ENCODE data around the gene RHBDF1. TPM values are rescaled to one million over a fixed set of nuclear protein-coding genes. Genes with fewer than 3 reads are reported as not detected.
A peak's percentile ranks its signal among the peaks of the same experiment; 100 is the strongest.

RHBDF1 gene
- total and polyA plus RNA-seq, 2 of the 13 experiments (the other 11 are each of a cell fraction or from before 2014, with no cell fraction given): 5.4 to 26.9 TPM

DNA sequence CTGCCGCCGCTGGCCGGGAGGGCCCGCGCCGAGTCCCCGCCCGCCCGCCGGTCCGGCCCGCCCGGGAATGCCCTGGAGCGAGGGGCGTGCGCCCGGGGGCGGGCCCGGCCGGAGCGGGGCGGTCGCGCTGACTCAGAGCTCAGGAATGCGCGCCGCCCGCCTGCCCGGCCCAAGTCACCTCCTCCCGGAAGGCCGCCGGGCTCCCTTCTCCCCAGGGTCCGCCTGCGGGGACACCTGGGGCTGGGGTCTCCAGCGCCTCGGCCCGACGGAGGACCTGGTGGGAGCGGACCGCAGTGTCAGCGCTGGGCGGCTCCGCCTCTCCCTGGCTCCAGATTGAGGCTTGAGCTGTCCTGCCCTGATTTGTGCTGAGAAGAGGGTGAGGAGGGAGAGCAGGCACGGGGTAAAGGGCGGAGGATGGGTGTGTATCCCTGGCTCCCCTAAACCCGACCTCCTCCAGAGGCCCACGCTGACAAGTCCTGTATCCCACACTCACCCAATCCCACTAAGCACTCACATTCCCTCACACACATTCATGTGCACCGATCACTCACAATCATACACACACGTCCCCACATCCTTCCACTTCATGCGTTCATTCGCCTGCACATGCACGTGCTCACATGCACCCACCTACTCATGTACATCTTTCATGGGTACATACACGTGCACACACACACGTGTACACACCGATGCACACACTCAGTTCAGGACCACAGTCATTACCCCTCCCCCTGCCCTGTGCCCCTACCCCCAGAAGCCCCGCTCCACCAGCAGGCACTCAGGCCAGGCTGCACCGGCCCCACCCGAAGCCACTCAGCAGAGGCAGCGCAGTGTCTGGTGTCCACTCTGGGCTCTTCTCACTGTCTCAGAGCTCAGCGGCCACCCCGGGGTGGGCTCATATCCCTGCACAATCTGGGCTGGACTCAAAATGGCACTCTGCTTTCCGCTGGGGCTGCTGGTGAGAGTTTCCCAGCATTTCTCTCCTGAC lies at the start of gene RHBDF1 (continued):
- TF ChIP-seq ZNF558 (CRISPR knock-in tag; IDR thresholded peaks at IDR 0.05; ENCODE audit: borderline replicate concordance): no peak
- peak; percentile 18; the same call in 1 of the 2 replicates for TF ChIP-seq YEATS4 (CRISPR knock-in tag; IDR thresholded peaks at IDR 0.05; ENCODE audit: borderline replicate concordance)
- TF ChIP-seq PHB2 (IDR thresholded peaks at IDR 0.05; ENCODE audit: partially characterized antibody): no peak
- TF ChIP-seq ZNF224 (CRISPR knock-in tag; IDR thresholded peaks at IDR 0.05): no peak
- no peak; the same call in 1 of the 2 replicates for TF ChIP-seq TARDBP (CRISPR knock-in tag; IDR thresholded peaks at IDR 0.05)
- TF ChIP-seq, protein P1, sequence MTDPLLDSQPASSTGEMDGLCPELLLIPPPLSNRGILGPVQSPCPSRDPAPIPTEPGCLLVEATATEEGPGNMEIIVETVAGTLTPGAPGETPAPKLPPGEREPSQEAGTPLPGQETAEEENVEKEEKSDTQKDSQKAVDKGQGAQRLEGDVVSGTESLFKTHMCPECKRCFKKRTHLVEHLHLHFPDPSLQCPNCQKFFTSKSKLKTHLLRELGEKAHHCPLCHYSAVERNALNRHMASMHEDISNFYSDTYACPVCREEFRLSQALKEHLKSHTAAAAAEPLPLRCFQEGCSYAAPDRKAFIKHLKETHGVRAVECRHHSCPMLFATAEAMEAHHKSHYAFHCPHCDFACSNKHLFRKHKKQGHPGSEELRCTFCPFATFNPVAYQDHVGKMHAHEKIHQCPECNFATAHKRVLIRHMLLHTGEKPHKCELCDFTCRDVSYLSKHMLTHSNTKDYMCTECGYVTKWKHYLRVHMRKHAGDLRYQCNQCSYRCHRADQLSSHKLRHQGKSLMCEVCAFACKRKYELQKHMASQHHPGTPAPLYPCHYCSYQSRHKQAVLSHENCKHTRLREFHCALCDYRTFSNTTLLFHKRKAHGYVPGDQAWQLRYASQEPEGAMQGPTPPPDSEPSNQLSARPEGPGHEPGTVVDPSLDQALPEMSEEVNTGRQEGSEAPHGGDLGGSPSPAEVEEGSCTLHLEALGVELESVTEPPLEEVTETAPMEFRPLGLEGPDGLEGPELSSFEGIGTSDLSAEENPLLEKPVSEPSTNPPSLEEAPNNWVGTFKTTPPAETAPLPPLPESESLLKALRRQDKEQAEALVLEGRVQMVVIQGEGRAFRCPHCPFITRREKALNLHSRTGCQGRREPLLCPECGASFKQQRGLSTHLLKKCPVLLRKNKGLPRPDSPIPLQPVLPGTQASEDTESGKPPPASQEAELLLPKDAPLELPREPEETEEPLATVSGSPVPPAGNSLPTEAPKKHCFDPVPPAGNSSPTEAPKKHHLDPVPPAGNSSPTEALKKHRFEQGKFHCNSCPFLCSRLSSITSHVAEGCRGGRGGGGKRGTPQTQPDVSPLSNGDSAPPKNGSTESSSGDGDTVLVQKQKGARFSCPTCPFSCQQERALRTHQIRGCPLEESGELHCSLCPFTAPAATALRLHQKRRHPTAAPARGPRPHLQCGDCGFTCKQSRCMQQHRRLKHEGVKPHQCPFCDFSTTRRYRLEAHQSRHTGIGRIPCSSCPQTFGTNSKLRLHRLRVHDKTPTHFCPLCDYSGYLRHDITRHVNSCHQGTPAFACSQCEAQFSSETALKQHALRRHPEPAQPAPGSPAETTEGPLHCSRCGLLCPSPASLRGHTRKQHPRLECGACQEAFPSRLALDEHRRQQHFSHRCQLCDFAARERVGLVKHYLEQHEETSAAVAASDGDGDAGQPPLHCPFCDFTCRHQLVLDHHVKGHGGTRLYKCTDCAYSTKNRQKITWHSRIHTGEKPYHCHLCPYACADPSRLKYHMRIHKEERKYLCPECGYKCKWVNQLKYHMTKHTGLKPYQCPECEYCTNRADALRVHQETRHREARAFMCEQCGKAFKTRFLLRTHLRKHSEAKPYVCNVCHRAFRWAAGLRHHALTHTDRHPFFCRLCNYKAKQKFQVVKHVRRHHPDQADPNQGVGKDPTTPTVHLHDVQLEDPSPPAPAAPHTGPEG (CRISPR knock-in tag; IDR thresholded peaks at IDR 0.05): no peak
- TF ChIP-seq, protein P2, sequence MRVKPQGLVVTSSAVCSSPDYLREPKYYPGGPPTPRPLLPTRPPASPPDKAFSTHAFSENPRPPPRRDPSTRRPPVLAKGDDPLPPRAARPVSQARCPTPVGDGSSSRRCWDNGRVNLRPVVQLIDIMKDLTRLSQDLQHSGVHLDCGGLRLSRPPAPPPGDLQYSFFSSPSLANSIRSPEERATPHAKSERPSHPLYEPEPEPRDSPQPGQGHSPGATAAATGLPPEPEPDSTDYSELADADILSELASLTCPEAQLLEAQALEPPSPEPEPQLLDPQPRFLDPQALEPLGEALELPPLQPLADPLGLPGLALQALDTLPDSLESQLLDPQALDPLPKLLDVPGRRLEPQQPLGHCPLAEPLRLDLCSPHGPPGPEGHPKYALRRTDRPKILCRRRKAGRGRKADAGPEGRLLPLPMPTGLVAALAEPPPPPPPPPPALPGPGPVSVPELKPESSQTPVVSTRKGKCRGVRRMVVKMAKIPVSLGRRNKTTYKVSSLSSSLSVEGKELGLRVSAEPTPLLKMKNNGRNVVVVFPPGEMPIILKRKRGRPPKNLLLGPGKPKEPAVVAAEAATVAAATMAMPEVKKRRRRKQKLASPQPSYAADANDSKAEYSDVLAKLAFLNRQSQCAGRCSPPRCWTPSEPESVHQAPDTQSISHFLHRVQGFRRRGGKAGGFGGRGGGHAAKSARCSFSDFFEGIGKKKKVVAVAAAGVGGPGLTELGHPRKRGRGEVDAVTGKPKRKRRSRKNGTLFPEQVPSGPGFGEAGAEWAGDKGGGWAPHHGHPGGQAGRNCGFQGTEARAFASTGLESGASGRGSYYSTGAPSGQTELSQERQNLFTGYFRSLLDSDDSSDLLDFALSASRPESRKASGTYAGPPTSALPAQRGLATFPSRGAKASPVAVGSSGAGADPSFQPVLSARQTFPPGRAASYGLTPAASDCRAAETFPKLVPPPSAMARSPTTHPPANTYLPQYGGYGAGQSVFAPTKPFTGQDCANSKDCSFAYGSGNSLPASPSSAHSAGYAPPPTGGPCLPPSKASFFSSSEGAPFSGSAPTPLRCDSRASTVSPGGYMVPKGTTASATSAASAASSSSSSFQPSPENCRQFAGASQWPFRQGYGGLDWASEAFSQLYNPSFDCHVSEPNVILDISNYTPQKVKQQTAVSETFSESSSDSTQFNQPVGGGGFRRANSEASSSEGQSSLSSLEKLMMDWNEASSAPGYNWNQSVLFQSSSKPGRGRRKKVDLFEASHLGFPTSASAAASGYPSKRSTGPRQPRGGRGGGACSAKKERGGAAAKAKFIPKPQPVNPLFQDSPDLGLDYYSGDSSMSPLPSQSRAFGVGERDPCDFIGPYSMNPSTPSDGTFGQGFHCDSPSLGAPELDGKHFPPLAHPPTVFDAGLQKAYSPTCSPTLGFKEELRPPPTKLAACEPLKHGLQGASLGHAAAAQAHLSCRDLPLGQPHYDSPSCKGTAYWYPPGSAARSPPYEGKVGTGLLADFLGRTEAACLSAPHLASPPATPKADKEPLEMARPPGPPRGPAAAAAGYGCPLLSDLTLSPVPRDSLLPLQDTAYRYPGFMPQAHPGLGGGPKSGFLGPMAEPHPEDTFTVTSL (CRISPR knock-in tag; IDR thresholded peaks at IDR 0.05; ENCODE audit: borderline replicate concordance): no peak
- no peak for TF ChIP-seq ZNF713 (CRISPR knock-in tag; IDR thresholded peaks at IDR 0.05)
- TF ChIP-seq, protein P3, sequence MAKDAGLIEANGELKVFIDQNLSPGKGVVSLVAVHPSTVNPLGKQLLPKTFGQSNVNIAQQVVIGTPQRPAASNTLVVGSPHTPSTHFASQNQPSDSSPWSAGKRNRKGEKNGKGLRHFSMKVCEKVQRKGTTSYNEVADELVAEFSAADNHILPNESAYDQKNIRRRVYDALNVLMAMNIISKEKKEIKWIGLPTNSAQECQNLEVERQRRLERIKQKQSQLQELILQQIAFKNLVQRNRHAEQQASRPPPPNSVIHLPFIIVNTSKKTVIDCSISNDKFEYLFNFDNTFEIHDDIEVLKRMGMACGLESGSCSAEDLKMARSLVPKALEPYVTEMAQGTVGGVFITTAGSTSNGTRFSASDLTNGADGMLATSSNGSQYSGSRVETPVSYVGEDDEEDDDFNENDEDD (CRISPR knock-in tag; IDR thresholded peaks at IDR 0.05; ENCODE audit: borderline replicate concordance): no peak
- TF ChIP-seq HMG20A (CRISPR knock-in tag; IDR thresholded peaks at IDR 0.05; ENCODE audit: borderline replicate concordance): no peak
- TF ChIP-seq DMAP1 (CRISPR knock-in tag; IDR thresholded peaks at IDR 0.05): no peak
- TF ChIP-seq ZNF644 (CRISPR knock-in tag; IDR thresholded peaks at IDR 0.05; ENCODE audit: low read depth): no peak
- no peak for TF ChIP-seq KAT7 (CRISPR knock-in tag; IDR thresholded peaks at IDR 0.05; ENCODE audit: borderline replicate concordance)
- TF ChIP-seq ZFP82 (CRISPR knock-in tag; IDR thresholded peaks at IDR 0.05; ENCODE audit: borderline replicate concordance): no peak

Measured in HepG2 (cell line).